HEK293 (cell line): Measurements from ENCODE around the gene TAS2R60.
"Not testable (repeated sequence)": the region's sequence is repeated elsewhere in the genome, so short reads cannot be mapped to it uniquely, and the experiment has no call there.

Source experiments
- CTCF ChIA-PET: fragments of 350-600 bp; formaldehyde crosslinking; extraction: SDS; loops from one replicate; lab custom pipeline; 2021; ENCODE audit warnings: antibody characterized with exemption; lab: Yijun Ruan, JAX
- POLR2A ChIA-PET: fragments of 300-600 bp; formaldehyde crosslinking; extraction: SDS; loops from one replicate; lab custom pipeline; 2020; ENCODE audit warnings: antibody characterized with exemption, inconsistent platforms; lab: Yijun Ruan, JAX
- H3K27ac ChIP-seq: fragments of 200-500 bp; sonication (Bioruptor generic); 2 replicates; pipeline ENCODE4 v1.5.1; 2014; ENCODE audit warnings: low read depth, low read length, control low read depth, inconsistent platforms; ENCODE audit errors: extremely low read depth
- H3K36me3 ChIP-seq, 2 experiments: fragments of 200-500 bp in 1 of 2; sonication (Bioruptor generic) in 1 of 2; 1 replicate in 1 of 2; 2 replicates in 1 of 2; pipeline ENCODE4 v1.5.1; 2014 to 2017; ENCODE audit warnings: inconsistent platforms in 2 of 2, low read length in 2 of 2; ENCODE audit not compliant: control insufficient read depth in 2 of 2, insufficient read depth in 1 of 2
- H3K4me1 ChIP-seq: fragments of 200-500 bp; sonication (Bioruptor generic); 2 replicates; pipeline ENCODE4 v1.5.1; 2014; ENCODE audit warnings: mild to moderate bottlenecking, low read length, inconsistent platforms; ENCODE audit not compliant: control insufficient read depth, insufficient read depth
- H3K4me3 ChIP-seq: 2 replicates; pipeline ENCODE4 v1.5.1; 2011; ENCODE audit warnings: low read depth, mild to moderate bottlenecking, control low read depth, low read length, moderate library complexity
- H3K9me3 ChIP-seq: fragments of 200-500 bp; sonication (Bioruptor generic); 2 replicates; pipeline ENCODE4 v1.5.1; 2014; ENCODE audit warnings: low read depth, low read length, inconsistent platforms; ENCODE audit not compliant: control insufficient read depth, insufficient read depth
- GLI2 ChIP-seq: fragments of 450-650 bp; formaldehyde crosslinking; IDR thresholded peaks from 2 replicates; pipeline ENCODE4; 2017; ENCODE audit warnings: missing biosample characterization, missing genetic modification characterization, low read depth, borderline replicate concordance
- PBX3 ChIP-seq: sonication (generic); formaldehyde crosslinking; IDR thresholded peaks from 2 replicates; pipeline ENCODE4 v1.8.1; 2022; ENCODE audit warnings: mild to moderate bottlenecking, moderate library complexity, missing genetic modification reagents
- SALL2 ChIP-seq: fragments of 450-650 bp; formaldehyde crosslinking; IDR thresholded peaks from 2 replicates; pipeline ENCODE4 v1.5.0; 2017; ENCODE audit warnings: missing biosample characterization, mild to moderate bottlenecking, missing genetic modification characterization, borderline replicate concordance
- SETDB1 ChIP-seq: IDR thresholded peaks from one replicate; pipeline ENCODE4 v1.6.1; 2017; ENCODE audit warnings: mild to moderate bottlenecking, low read length, moderate library complexity, mixed read lengths; ENCODE audit not compliant: insufficient read length
- ZBTB21 ChIP-seq: fragments of 450-650 bp; formaldehyde crosslinking; IDR thresholded peaks from 2 replicates; pipeline ENCODE4 v1.5.1; 2017; ENCODE audit warnings: missing biosample characterization, missing genetic modification characterization
- ZNF157 ChIP-seq: fragments of 450-650 bp; formaldehyde crosslinking; IDR thresholded peaks from 2 replicates; pipeline ENCODE4 v1.5.1; 2016; ENCODE audit warnings: missing biosample characterization, missing genetic modification characterization
- ZNF394 ChIP-seq: fragments of 450-650 bp; formaldehyde crosslinking; IDR thresholded peaks from 2 replicates; pipeline ENCODE4 v1.5.1; 2016; ENCODE audit warnings: missing biosample characterization, missing genetic modification characterization, mild to moderate bottlenecking, moderate library complexity, borderline replicate concordance
- ZNF398 ChIP-seq: fragments of 450-650 bp; formaldehyde crosslinking; IDR thresholded peaks from 2 replicates; pipeline ENCODE4 v1.5.1; 2017; ENCODE audit warnings: missing biosample characterization, missing genetic modification characterization
- ZNF548 ChIP-seq: fragments of 450-650 bp; formaldehyde crosslinking; IDR thresholded peaks from 2 replicates; pipeline ENCODE4 v1.5.1; 2016; ENCODE audit warnings: missing biosample characterization, missing genetic modification characterization
- ZNF571 ChIP-seq: fragments of 450-650 bp; formaldehyde crosslinking; IDR thresholded peaks from 2 replicates; pipeline ENCODE4 v1.5.0; 2017; ENCODE audit warnings: missing biosample characterization, missing genetic modification characterization
- ZNF623 ChIP-seq: fragments of 450-650 bp; formaldehyde crosslinking; IDR thresholded peaks from 2 replicates; pipeline ENCODE4 v1.5.1; 2016; ENCODE audit warnings: missing biosample characterization, missing genetic modification characterization
- ZNF658 ChIP-seq: fragments of 450-650 bp; formaldehyde crosslinking; IDR thresholded peaks from 2 replicates; pipeline ENCODE4; 2016; ENCODE audit warnings: missing biosample characterization, missing genetic modification characterization
- ZNF747 ChIP-seq: fragments of 450-650 bp; formaldehyde crosslinking; IDR thresholded peaks from 2 replicates; pipeline ENCODE4 v1.5.1; 2016; ENCODE audit warnings: missing biosample characterization, missing genetic modification characterization
- ZNF76 ChIP-seq: fragments of 450-650 bp; formaldehyde crosslinking; IDR thresholded peaks from 2 replicates; pipeline ENCODE4; 2016; ENCODE audit warnings: low read depth, missing biosample characterization, missing genetic modification characterization, borderline replicate concordance
- ZSCAN30 ChIP-seq: fragments of 450-650 bp; IDR thresholded peaks from 2 replicates; pipeline ENCODE4 v1.5.1; 2018; ENCODE audit warnings: missing biosample characterization, mild to moderate bottlenecking, missing genetic modification characterization, moderate library complexity

TAS2R60 gene

GRCh38 chr7:143419880-143420279, 23.4 kb upstream of the TAS2R60 start (continued):
- TF ChIP-seq PBX3 (CRISPR knock-in tag) (no peak), ZBTB21 (no peak), ZNF157 (tag by site-specific recombination) (no peak), ZNF571 (tag by site-specific recombination) (no peak), ZNF623 (tag by site-specific recombination) (no peak), ZNF394 (tag by site-specific recombination) (no peak), ZNF747 (tag by site-specific recombination) (no peak), GLI2 (no peak), ZNF76 (tag by site-specific recombination) (no peak)

- H3K9me3 ChIP-seq, H3K4me1 ChIP-seq, H3K4me3 ChIP-seq, H3K36me3 ChIP-seq, POLR2A ChIA-PET, H3K27ac ChIP-seq: not testable (repeated sequence)
- TF ChIP-seq SETDB1, result peak; percentile 82
- CTCF ChIA-PET, result interaction anchor here (0.6 to 0.9 kb wide), 4 partner anchors 16 to 131 kb away, joined by 3 to 5 read pairs (median 3); no protein-coding TSS in a partner anchor
Measured at GRCh38 chr7:143420624-143421023, 22.6 kb upstream of the TAS2R60 start.

DNA sequence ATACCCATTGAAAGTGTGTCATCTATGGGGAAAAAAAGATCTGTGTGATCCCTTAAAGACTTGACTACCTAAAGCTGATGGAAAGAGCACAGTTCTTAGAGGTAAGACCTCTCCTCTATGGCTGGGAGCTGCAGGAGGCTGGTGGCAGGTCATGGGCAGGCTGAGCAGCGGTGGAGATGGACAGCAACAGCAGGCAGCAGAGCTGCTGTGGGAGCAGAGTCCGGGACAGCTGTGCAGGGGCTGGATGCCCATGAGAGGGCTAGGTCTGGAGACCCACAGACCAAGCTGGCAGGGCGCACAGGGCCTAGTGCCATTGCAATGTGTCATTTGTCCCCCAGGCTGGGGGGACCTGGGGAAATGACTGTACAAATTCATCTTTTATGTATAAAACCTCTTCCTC, 21.2 kb upstream of the TAS2R60 start:
- Histone ChIP-seq H3K36me3 (no peaks in the 10 kb centered on the region), H3K4me3 (no peak overlapping the region), H3K9me3 (no peaks in the 10 kb centered on the region), H3K4me1 (no peaks in the 10 kb centered on the region), H3K27ac (no peak overlapping the region)
- CTCF ChIA-PET, result interaction anchor here (2.3 kb wide), 1 partner anchor 182 kb away, joined by 8 read pairs; no protein-coding TSS in a partner anchor
- POLR2A ChIA-PET, result no interaction called here
- TF ChIP-seq ZNF398 (tag by site-specific recombination) (no peak), SALL2 (tag by site-specific recombination) (no peak), ZSCAN30 (tag by site-specific recombination) (no peak), ZNF658 (tag by site-specific recombination) (no peak), ZNF548 (tag by site-specific recombination) (no peak)
- TF ChIP-seq, all 188 proteins: peak for 0

GRCh38 chr7:143424476-143424875, 18.8 kb upstream of the TAS2R60 start:
- POLR2A ChIA-PET, H3K4me3 ChIP-seq, H3K27ac ChIP-seq, H3K4me1 ChIP-seq, H3K36me3 ChIP-seq, H3K9me3 ChIP-seq: not testable (repeated sequence)
- CTCF ChIA-PET, result interaction anchor here (0.6 to 1.2 kb wide), 4 partner anchors 115 to 1029 kb away, joined by 3 to 4 read pairs (median 3); no protein-coding TSS in a partner anchor
